Prostate gland (tissue), 2 donors: ENCODE data around the gene CD27.

Experiments
- CTCF ChIP-seq, 4 experiments: fragments of 200-600 bp in 2 of 4; fragments of 450-650 bp in 2 of 4; sonication (generic) in 2 of 4; IDR thresholded peaks; 1 replicate in 3 of 4; 2 replicates in 1 of 4; pipeline ENCODE4 v1.5.1; 2016 to 2019; ENCODE audit warnings: antibody characterized with exemption in 4 of 4, mild to moderate bottlenecking in 2 of 4, moderate library complexity in 2 of 4
- POLR2A ChIP-seq: fragments of 450-650 bp; IDR thresholded peaks from one replicate; pipeline ENCODE4 v1.6.1; 2016; ENCODE audit warnings: antibody characterized with exemption, mild to moderate bottlenecking
- POLR2AphosphoS5 ChIP-seq: sonication (generic); formaldehyde crosslinking; IDR thresholded peaks from one replicate; pipeline ENCODE4 v1.6.1; 2017; ENCODE audit warnings: antibody characterized with exemption

- TF ChIP-seq CTCF (IDR thresholded peaks at IDR 0.05) (no peak), POLR2A (no peak), POLR2AphosphoS5 (no peak)
Measured at GRCh38 chr12:6500466-6500865, 55.7 kb downstream of the CD27 start.
